ENCODE results near the gene PHLDA2. TPM values are rescaled to one million over a fixed set of nuclear protein-coding genes. Genes with fewer than 3 reads are reported as not detected.

Gene PHLDA2
- total and polyA plus RNA-seq, 2 of the 13 experiments (the other 11 are each of a cell fraction or from before 2014, with no cell fraction given) = 0.55 to 0.78 TPM

DNA sequence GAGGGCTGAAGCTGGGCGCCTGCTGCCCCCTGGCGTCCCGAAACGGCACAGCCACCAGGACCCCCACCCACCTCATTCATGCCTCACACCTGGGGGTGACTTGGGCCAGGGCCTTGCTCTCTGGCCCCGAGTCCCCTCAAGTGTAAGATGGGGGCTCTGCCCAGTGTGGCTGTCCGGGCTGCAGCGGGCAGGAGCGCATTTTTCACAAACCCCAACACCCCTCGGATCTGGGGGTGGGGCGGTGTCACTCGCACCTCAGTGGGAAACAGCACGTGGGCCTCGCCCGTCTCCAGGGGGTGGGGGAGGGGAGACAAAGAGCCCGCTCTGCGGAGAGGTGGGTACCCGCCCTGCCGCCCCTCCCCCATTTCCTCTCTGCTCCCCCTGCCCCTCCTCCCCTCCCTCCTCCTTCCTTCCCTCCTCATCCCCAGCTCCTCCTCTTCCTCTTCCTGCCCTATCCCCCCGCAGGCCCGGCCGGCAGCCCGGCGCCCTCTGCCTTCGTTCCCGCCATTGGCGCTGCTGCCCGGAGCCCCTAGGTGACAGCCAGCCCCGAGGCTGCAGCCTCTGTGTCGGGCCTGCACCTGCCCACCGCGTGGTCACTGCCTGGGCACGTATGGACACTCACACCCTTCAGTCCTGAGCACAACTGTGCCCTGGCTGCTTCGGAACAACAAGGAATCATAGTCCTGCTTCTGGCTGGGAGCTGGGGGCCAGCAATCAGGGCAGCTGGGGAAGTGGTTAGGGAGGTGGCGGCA is 36.8 kb downstream of the PHLDA2 start (continued):
- 0 out of 2 replicates have a peak, but pooled peaks have one; percentile 33 for TF ChIP-seq AKAP8 (CRISPR knock-in tag; IDR thresholded peaks at IDR 0.05)
- TF ChIP-seq DNMT1 (CRISPR knock-in tag; IDR thresholded peaks at IDR 0.05) = 0 out of 2 replicates have a peak, but pooled peaks have one; percentile 76
- TF ChIP-seq, protein P1, sequence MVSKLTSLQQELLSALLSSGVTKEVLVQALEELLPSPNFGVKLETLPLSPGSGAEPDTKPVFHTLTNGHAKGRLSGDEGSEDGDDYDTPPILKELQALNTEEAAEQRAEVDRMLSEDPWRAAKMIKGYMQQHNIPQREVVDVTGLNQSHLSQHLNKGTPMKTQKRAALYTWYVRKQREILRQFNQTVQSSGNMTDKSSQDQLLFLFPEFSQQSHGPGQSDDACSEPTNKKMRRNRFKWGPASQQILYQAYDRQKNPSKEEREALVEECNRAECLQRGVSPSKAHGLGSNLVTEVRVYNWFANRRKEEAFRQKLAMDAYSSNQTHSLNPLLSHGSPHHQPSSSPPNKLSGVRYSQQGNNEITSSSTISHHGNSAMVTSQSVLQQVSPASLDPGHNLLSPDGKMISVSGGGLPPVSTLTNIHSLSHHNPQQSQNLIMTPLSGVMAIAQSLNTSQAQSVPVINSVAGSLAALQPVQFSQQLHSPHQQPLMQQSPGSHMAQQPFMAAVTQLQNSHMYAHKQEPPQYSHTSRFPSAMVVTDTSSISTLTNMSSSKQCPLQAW (CRISPR knock-in tag; IDR thresholded peaks at IDR 0.05) = no peak
- TF ChIP-seq KDM3A (CRISPR knock-in tag; IDR thresholded peaks at IDR 0.05; ENCODE audit: low read depth) = peak; percentile 74; the same call in 1 of the 2 replicates
- TF ChIP-seq ZNF205 (CRISPR knock-in tag; IDR thresholded peaks at IDR 0.05) = 0 out of 2 replicates have a peak, but pooled peaks have one; percentile 13
- TF ChIP-seq, protein P2, sequence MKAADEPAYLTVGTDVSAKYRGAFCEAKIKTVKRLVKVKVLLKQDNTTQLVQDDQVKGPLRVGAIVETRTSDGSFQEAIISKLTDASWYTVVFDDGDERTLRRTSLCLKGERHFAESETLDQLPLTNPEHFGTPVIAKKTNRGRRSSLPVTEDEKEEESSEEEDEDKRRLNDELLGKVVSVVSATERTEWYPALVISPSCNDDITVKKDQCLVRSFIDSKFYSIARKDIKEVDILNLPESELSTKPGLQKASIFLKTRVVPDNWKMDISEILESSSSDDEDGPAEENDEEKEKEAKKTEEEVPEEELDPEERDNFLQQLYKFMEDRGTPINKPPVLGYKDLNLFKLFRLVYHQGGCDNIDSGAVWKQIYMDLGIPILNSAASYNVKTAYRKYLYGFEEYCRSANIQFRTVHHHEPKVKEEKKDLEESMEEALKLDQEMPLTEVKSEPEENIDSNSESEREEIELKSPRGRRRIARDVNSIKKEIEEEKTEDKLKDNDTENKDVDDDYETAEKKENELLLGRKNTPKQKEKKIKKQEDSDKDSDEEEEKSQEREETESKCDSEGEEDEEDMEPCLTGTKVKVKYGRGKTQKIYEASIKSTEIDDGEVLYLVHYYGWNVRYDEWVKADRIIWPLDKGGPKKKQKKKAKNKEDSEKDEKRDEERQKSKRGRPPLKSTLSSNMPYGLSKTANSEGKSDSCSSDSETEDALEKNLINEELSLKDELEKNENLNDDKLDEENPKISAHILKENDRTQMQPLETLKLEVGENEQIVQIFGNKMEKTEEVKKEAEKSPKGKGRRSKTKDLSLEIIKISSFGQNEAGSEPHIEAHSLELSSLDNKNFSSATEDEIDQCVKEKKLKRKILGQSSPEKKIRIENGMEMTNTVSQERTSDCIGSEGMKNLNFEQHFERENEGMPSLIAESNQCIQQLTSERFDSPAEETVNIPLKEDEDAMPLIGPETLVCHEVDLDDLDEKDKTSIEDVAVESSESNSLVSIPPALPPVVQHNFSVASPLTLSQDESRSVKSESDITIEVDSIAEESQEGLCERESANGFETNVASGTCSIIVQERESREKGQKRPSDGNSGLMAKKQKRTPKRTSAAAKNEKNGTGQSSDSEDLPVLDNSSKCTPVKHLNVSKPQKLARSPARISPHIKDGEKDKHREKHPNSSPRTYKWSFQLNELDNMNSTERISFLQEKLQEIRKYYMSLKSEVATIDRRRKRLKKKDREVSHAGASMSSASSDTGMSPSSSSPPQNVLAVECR (CRISPR knock-in tag; IDR thresholded peaks at IDR 0.05; ENCODE audit: borderline replicate concordance) = 0 out of 2 replicates have a peak, but pooled peaks have one; percentile 16
- TF ChIP-seq, protein P3, sequence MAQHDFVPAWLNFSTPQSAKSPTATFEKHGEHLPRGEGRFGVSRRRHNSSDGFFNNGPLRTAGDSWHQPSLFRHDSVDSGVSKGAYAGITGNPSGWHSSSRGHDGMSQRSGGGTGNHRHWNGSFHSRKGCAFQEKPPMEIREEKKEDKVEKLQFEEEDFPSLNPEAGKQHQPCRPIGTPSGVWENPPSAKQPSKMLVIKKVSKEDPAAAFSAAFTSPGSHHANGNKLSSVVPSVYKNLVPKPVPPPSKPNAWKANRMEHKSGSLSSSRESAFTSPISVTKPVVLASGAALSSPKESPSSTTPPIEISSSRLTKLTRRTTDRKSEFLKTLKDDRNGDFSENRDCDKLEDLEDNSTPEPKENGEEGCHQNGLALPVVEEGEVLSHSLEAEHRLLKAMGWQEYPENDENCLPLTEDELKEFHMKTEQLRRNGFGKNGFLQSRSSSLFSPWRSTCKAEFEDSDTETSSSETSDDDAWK (CRISPR knock-in tag; IDR thresholded peaks at IDR 0.05) = no peak
- TF ChIP-seq CBX5 (CRISPR knock-in tag; IDR thresholded peaks at IDR 0.05; ENCODE audit: borderline replicate concordance) = peak; percentile 54; the same call in 1 of the 2 replicates
- TF ChIP-seq SMAD1 (CRISPR knock-in tag; IDR thresholded peaks at IDR 0.05; ENCODE audit: borderline replicate concordance, low read depth) = no peak
- TF ChIP-seq ZNF883 (CRISPR knock-in tag; IDR thresholded peaks at IDR 0.05; ENCODE audit: not compliant biosample characterization) = peak; percentile 46
- TF ChIP-seq ASH2L (IDR thresholded peaks at IDR 0.05; ENCODE audit: insufficient read length, low read depth, low read length) = peak; percentile 14
- TF ChIP-seq SAP130 (CRISPR knock-in tag; IDR thresholded peaks at IDR 0.05; ENCODE audit: low read depth) = 0 out of 2 replicates have a peak, but pooled peaks have one; percentile 24
- 0 out of 2 replicates have a peak, but pooled peaks have one; percentile 28 for TF ChIP-seq PITX1 (CRISPR knock-in tag; IDR thresholded peaks at IDR 0.05)
- TF ChIP-seq, protein P4, sequence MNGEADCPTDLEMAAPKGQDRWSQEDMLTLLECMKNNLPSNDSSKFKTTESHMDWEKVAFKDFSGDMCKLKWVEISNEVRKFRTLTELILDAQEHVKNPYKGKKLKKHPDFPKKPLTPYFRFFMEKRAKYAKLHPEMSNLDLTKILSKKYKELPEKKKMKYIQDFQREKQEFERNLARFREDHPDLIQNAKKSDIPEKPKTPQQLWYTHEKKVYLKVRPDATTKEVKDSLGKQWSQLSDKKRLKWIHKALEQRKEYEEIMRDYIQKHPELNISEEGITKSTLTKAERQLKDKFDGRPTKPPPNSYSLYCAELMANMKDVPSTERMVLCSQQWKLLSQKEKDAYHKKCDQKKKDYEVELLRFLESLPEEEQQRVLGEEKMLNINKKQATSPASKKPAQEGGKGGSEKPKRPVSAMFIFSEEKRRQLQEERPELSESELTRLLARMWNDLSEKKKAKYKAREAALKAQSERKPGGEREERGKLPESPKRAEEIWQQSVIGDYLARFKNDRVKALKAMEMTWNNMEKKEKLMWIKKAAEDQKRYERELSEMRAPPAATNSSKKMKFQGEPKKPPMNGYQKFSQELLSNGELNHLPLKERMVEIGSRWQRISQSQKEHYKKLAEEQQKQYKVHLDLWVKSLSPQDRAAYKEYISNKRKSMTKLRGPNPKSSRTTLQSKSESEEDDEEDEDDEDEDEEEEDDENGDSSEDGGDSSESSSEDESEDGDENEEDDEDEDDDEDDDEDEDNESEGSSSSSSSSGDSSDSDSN (CRISPR knock-in tag; IDR thresholded peaks at IDR 0.05) = peak; percentile 43; the same call in 1 of the 2 replicates
- TF ChIP-seq, protein P5, sequence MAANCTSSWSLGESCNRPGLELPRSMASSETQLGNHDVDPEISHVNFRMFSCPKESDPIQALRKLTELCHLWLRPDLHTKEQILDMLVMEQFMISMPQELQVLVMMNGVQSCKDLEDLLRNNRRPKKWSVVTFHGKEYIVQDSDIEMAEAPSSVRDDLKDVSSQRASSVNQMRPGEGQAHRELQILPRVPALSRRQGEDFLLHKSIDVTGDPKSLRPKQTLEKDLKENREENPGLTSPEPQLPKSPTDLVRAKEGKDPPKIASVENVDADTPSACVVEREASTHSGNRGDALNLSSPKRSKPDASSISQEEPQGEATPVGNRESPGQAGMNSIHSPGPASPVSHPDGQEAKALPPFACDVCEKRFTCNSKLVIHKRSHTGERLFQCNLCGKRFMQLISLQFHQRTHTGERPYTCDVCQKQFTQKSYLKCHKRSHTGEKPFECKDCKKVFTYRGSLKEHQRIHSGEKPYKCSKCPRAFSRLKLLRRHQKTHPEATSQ (CRISPR knock-in tag; IDR thresholded peaks at IDR 0.05; ENCODE audit: borderline replicate concordance) = no peak
- 0 out of 2 replicates have a peak, but pooled peaks have one; percentile 6 for TF ChIP-seq TBP (CRISPR knock-in tag; IDR thresholded peaks at IDR 0.05)
- TF ChIP-seq SMYD3 (CRISPR knock-in tag; IDR thresholded peaks at IDR 0.05) = no peak

Measured in HepG2 (cell line).